DOHH2 (cell line): ENCODE measurements around the gene SLC38A5.

Experiments
- CTCF ChIP-seq: fragments of 200-600 bp; sonication (generic); IDR thresholded peaks from one replicate; pipeline ENCODE4 v1.5.1; 2014; ENCODE audit warnings: antibody characterized with exemption, mild to moderate bottlenecking, low read depth, low read length; ENCODE audit not compliant: poor library complexity, severe bottlenecking
- EZH2phosphoT487 ChIP-seq: fragments of 200-600 bp; sonication (generic); IDR thresholded peaks from 2 replicates; pipeline ENCODE4 v1.6.1; 2017; ENCODE audit warnings: borderline replicate concordance, mild to moderate bottlenecking, antibody characterized with exemption, low read length, moderate library complexity, mixed read lengths

- TF ChIP-seq CTCF (no peak), EZH2phosphoT487 (no peak)
These were observed 11.3 kb downstream of the SLC38A5 start for GRCh38 chrX:48458711-48459110.
